ENCODE data around the gene EP400. TPM values are rescaled to one million over a fixed set of nuclear protein-coding genes. Genes with fewer than 3 reads are reported as not detected.

Gene EP400
- total and polyA plus RNA-seq, 2 of the 8 experiments (the other 6 are each of a cell fraction or from before 2014, with no cell fraction given): 13.1 to 69.7 TPM

DNA sequence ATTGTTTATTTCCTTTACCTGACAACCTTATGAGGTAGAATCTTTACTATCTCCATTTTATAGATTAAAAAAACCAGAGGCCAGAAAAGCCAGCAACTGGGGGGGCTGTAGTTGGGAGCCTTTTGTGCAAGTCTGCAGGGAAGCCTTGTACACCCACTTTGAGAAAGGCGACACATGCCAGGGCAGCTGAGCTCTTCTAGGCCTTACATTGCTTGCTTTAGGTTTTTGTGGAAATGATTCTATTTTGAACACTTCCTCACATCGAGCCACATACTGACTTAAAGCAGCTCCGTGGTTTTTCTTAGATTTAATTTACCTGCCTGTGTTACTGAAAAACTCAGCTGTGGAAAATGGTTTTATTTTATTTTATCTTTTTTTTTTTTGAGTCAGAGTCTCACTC is 34.6 kb downstream of the EP400 start (continued):
- TF ChIP-seq, protein P1, sequence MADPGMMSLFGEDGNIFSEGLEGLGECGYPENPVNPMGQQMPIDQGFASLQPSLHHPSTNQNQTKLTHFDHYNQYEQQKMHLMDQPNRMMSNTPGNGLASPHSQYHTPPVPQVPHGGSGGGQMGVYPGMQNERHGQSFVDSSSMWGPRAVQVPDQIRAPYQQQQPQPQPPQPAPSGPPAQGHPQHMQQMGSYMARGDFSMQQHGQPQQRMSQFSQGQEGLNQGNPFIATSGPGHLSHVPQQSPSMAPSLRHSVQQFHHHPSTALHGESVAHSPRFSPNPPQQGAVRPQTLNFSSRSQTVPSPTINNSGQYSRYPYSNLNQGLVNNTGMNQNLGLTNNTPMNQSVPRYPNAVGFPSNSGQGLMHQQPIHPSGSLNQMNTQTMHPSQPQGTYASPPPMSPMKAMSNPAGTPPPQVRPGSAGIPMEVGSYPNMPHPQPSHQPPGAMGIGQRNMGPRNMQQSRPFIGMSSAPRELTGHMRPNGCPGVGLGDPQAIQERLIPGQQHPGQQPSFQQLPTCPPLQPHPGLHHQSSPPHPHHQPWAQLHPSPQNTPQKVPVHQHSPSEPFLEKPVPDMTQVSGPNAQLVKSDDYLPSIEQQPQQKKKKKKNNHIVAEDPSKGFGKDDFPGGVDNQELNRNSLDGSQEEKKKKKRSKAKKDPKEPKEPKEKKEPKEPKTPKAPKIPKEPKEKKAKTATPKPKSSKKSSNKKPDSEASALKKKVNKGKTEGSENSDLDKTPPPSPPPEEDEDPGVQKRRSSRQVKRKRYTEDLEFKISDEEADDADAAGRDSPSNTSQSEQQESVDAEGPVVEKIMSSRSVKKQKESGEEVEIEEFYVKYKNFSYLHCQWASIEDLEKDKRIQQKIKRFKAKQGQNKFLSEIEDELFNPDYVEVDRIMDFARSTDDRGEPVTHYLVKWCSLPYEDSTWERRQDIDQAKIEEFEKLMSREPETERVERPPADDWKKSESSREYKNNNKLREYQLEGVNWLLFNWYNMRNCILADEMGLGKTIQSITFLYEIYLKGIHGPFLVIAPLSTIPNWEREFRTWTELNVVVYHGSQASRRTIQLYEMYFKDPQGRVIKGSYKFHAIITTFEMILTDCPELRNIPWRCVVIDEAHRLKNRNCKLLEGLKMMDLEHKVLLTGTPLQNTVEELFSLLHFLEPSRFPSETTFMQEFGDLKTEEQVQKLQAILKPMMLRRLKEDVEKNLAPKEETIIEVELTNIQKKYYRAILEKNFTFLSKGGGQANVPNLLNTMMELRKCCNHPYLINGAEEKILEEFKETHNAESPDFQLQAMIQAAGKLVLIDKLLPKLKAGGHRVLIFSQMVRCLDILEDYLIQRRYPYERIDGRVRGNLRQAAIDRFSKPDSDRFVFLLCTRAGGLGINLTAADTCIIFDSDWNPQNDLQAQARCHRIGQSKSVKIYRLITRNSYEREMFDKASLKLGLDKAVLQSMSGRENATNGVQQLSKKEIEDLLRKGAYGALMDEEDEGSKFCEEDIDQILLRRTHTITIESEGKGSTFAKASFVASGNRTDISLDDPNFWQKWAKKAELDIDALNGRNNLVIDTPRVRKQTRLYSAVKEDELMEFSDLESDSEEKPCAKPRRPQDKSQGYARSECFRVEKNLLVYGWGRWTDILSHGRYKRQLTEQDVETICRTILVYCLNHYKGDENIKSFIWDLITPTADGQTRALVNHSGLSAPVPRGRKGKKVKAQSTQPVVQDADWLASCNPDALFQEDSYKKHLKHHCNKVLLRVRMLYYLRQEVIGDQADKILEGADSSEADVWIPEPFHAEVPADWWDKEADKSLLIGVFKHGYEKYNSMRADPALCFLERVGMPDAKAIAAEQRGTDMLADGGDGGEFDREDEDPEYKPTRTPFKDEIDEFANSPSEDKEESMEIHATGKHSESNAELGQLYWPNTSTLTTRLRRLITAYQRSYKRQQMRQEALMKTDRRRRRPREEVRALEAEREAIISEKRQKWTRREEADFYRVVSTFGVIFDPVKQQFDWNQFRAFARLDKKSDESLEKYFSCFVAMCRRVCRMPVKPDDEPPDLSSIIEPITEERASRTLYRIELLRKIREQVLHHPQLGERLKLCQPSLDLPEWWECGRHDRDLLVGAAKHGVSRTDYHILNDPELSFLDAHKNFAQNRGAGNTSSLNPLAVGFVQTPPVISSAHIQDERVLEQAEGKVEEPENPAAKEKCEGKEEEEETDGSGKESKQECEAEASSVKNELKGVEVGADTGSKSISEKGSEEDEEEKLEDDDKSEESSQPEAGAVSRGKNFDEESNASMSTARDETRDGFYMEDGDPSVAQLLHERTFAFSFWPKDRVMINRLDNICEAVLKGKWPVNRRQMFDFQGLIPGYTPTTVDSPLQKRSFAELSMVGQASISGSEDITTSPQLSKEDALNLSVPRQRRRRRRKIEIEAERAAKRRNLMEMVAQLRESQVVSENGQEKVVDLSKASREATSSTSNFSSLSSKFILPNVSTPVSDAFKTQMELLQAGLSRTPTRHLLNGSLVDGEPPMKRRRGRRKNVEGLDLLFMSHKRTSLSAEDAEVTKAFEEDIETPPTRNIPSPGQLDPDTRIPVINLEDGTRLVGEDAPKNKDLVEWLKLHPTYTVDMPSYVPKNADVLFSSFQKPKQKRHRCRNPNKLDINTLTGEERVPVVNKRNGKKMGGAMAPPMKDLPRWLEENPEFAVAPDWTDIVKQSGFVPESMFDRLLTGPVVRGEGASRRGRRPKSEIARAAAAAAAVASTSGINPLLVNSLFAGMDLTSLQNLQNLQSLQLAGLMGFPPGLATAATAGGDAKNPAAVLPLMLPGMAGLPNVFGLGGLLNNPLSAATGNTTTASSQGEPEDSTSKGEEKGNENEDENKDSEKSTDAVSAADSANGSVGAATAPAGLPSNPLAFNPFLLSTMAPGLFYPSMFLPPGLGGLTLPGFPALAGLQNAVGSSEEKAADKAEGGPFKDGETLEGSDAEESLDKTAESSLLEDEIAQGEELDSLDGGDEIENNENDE (IDR thresholded peaks at IDR 0.05; ENCODE audit: insufficient replicate concordance, low read length): no peak
- TF ChIP-seq, protein P2, sequence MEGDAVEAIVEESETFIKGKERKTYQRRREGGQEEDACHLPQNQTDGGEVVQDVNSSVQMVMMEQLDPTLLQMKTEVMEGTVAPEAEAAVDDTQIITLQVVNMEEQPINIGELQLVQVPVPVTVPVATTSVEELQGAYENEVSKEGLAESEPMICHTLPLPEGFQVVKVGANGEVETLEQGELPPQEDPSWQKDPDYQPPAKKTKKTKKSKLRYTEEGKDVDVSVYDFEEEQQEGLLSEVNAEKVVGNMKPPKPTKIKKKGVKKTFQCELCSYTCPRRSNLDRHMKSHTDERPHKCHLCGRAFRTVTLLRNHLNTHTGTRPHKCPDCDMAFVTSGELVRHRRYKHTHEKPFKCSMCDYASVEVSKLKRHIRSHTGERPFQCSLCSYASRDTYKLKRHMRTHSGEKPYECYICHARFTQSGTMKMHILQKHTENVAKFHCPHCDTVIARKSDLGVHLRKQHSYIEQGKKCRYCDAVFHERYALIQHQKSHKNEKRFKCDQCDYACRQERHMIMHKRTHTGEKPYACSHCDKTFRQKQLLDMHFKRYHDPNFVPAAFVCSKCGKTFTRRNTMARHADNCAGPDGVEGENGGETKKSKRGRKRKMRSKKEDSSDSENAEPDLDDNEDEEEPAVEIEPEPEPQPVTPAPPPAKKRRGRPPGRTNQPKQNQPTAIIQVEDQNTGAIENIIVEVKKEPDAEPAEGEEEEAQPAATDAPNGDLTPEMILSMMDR (IDR thresholded peaks at IDR 0.05; ENCODE audit: control extremely low read depth in 1 of 3, insufficient read depth in 1 of 3, low read depth in 1 of 3, low read length in 3 of 3): no peak
- TF ChIP-seq POLR2AphosphoS5 (IDR thresholded peaks at IDR 0.05; ENCODE audit: low read depth, low read length): no peak
- no peak for TF ChIP-seq PHF8 (conservative IDR thresholded peaks at IDR 0.05; ENCODE audit: low read depth, low read length)
- TF ChIP-seq, protein P3, sequence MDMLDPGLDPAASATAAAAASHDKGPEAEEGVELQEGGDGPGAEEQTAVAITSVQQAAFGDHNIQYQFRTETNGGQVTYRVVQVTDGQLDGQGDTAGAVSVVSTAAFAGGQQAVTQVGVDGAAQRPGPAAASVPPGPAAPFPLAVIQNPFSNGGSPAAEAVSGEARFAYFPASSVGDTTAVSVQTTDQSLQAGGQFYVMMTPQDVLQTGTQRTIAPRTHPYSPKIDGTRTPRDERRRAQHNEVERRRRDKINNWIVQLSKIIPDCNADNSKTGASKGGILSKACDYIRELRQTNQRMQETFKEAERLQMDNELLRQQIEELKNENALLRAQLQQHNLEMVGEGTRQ (IDR thresholded peaks at IDR 0.05; ENCODE audit: low read length): no peak

Measured in H1 (cell line).